H9 (cell line): ENCODE data around the gene IQCK. TPM values are rescaled to one million over a fixed set of nuclear protein-coding genes. Genes with fewer than 3 reads are reported as not detected.
A peak's percentile ranks its signal among the peaks of the same experiment; 100 is the strongest.

Experiments used
- DNase-seq: peaks from one replicate; pipeline ENCODE4 v3.0.0-alpha.2; 2017
- H2AFZ ChIP-seq: one replicate; pipeline ENCODE4 v1.6.1; 2013; ENCODE audit warnings: mild to moderate bottlenecking, low read length, control low read depth, moderate library complexity
- H2AK5ac ChIP-seq: 2 replicates; pipeline ENCODE4 v1.6.1; 2013; ENCODE audit warnings: low read length, control low read depth, mixed read lengths; ENCODE audit not compliant: insufficient read length
- H2BK120ac ChIP-seq: one replicate; pipeline ENCODE4 v1.6.1; 2013; ENCODE audit warnings: low read depth, mild to moderate bottlenecking, low read length, control low read depth, inconsistent platforms; ENCODE audit not compliant: poor library complexity, severe bottlenecking
- H2BK12ac ChIP-seq: 2 replicates; pipeline ENCODE4 v1.6.1; 2013; ENCODE audit warnings: low read length, control low read depth, mixed read lengths, low read depth; ENCODE audit not compliant: insufficient read length
- H2BK15ac ChIP-seq: 2 replicates; pipeline ENCODE4 v1.6.1; 2013; ENCODE audit warnings: low read depth, low read length, control low read depth
- H2BK20ac ChIP-seq: one replicate; pipeline ENCODE4 v1.6.1; 2013; ENCODE audit warnings: low read depth, mild to moderate bottlenecking, low read length, control low read depth, inconsistent platforms; ENCODE audit not compliant: poor library complexity, severe bottlenecking
- H2BK5ac ChIP-seq: 2 replicates; pipeline ENCODE4 v1.6.1; 2013; ENCODE audit warnings: low read length, control low read depth, mixed read lengths; ENCODE audit not compliant: insufficient read length
- H3K14ac ChIP-seq: 2 replicates; pipeline ENCODE4 v1.6.1; 2013; ENCODE audit warnings: low read length, control low read depth; ENCODE audit not compliant: insufficient read depth
- H3K18ac ChIP-seq: 2 replicates; pipeline ENCODE4 v1.6.1; 2013; ENCODE audit warnings: low read depth, mild to moderate bottlenecking, mixed read lengths, low read length, control low read depth; ENCODE audit not compliant: insufficient read length
- H3K23ac ChIP-seq: 2 replicates; pipeline ENCODE4 v1.6.1; 2013; ENCODE audit warnings: low read length, control low read depth, mixed read lengths, low read depth; ENCODE audit not compliant: insufficient read length
- H3K23me2 ChIP-seq: 2 replicates; pipeline ENCODE4 v1.6.1; 2013; ENCODE audit warnings: low read depth, mild to moderate bottlenecking, mixed read lengths, low read length, control low read depth; ENCODE audit not compliant: insufficient read length, poor library complexity, severe bottlenecking
- H3K27ac ChIP-seq: 2 replicates; pipeline ENCODE4 v1.5.1; 2013; ENCODE audit warnings: low read length, control low read depth, mixed read lengths, low read depth; ENCODE audit not compliant: insufficient read length
- H3K27me3 ChIP-seq: 2 replicates; pipeline ENCODE4 v1.6.1; 2013; ENCODE audit warnings: low read length, control low read depth, inconsistent platforms; ENCODE audit not compliant: insufficient read depth
- H3K4ac ChIP-seq: 2 replicates; pipeline ENCODE4 v1.6.1; 2013; ENCODE audit warnings: low read depth, mild to moderate bottlenecking, control low read depth, inconsistent platforms, low read length, moderate library complexity
- H3K4me1 ChIP-seq: 2 replicates; pipeline ENCODE4 v1.6.1; 2013; ENCODE audit warnings: low read length, control low read depth, inconsistent platforms; ENCODE audit not compliant: insufficient read depth
- H3K4me2 ChIP-seq: 2 replicates; pipeline ENCODE4 v1.6.1; 2013; ENCODE audit warnings: low read length, control low read depth, mixed read lengths; ENCODE audit not compliant: insufficient read length, insufficient read depth
- H3K56ac ChIP-seq: 2 replicates; pipeline ENCODE4 v1.6.1; 2013; ENCODE audit warnings: low read depth, mild to moderate bottlenecking, mixed read lengths, low read length, control low read depth; ENCODE audit not compliant: insufficient read length
- H3K79me1 ChIP-seq: 2 replicates; pipeline ENCODE4 v1.6.1; 2013; ENCODE audit warnings: low read depth, mild to moderate bottlenecking, moderate library complexity, low read length, control low read depth, inconsistent platforms; ENCODE audit not compliant: insufficient read depth, poor library complexity, severe bottlenecking
- H3K79me2 ChIP-seq: 2 replicates; pipeline ENCODE4 v1.6.1; 2013; ENCODE audit warnings: low read length, control low read depth, inconsistent platforms; ENCODE audit not compliant: insufficient read depth
- H3K9ac ChIP-seq: 2 replicates; pipeline ENCODE4 v1.6.1; 2013; ENCODE audit warnings: low read length, control low read depth, mixed read lengths; ENCODE audit not compliant: insufficient read length; ENCODE audit errors: extremely low read depth
- H3K9me3 ChIP-seq: one replicate; pipeline ENCODE4 v1.6.1; 2013; ENCODE audit warnings: low read depth, low read length, inconsistent platforms; ENCODE audit not compliant: control insufficient read depth
- H3T11ph ChIP-seq: one replicate; pipeline ENCODE4 v1.6.1; 2013; ENCODE audit warnings: mild to moderate bottlenecking, low read length, control low read depth, inconsistent platforms
- H4K20me1 ChIP-seq: one replicate; pipeline ENCODE4 v1.6.1; 2013; ENCODE audit not compliant: control insufficient read depth, insufficient read length, insufficient read depth
- H4K5ac ChIP-seq: 2 replicates; pipeline ENCODE4 v1.6.1; 2013; ENCODE audit warnings: low read depth, mild to moderate bottlenecking, mixed read lengths, low read length, control low read depth; ENCODE audit not compliant: insufficient read length
- H4K8ac ChIP-seq: replicated peaks from 2 replicates; pipeline ENCODE4 v1.6.1; 2013; ENCODE audit warnings: low read length, control low read depth, mixed read lengths, low read depth; ENCODE audit not compliant: insufficient read length
- H4K91ac ChIP-seq: 2 replicates; pipeline ENCODE4 v1.6.1; 2013; ENCODE audit warnings: low read depth, mild to moderate bottlenecking, moderate library complexity, mixed read lengths, low read length, control low read depth; ENCODE audit not compliant: insufficient read length
- H3K27ac Mint-ChIP-seq, 3 experiments: 2 replicates in 2 of 3; 3 replicates in 1 of 3; pipeline ENCODE4 v1.8.0; 2020 to 2021; ENCODE audit warnings: mixed read lengths in 3 of 3, mild to moderate bottlenecking in 1 of 3, moderate library complexity in 1 of 3
- H3K27me3 Mint-ChIP-seq: 2 replicates; pipeline ENCODE4 v1.8.0; 2021; ENCODE audit warnings: low read depth, mild to moderate bottlenecking, moderate library complexity, mixed read lengths
- H3K36me3 Mint-ChIP-seq, 3 experiments: 2 replicates in 2 of 3; 3 replicates in 1 of 3; pipeline ENCODE4 v1.8.0; 2020 to 2021; ENCODE audit warnings: low read depth in 3 of 3, mixed read lengths in 3 of 3; ENCODE audit not compliant: insufficient read depth in 1 of 3
- H3K4me1 Mint-ChIP-seq, 2 experiments: 2 replicates each; pipeline ENCODE4 v1.8.0; 2020; ENCODE audit warnings: mixed read lengths in 2 of 2
- H3K4me3 Mint-ChIP-seq, 2 experiments: 2 replicates in 1 of 2; 3 replicates in 1 of 2; pipeline ENCODE4 v1.8.0; 2020 to 2021; ENCODE audit warnings: mild to moderate bottlenecking in 2 of 2, mixed read lengths in 2 of 2, moderate library complexity in 1 of 2
- H3K9me3 Mint-ChIP-seq, 2 experiments: 2 replicates in 1 of 2; 3 replicates in 1 of 2; pipeline ENCODE4 v1.8.0; 2020; ENCODE audit warnings: mild to moderate bottlenecking in 2 of 2, mixed read lengths in 2 of 2, moderate library complexity in 1 of 2
- CTCF ChIP-seq: fragments of 200-600 bp; sonication (generic); conservative IDR thresholded peaks from 3 replicates; pipeline ENCODE4 v1.8.0; 2021; ENCODE audit warnings: antibody characterized with exemption, mild to moderate bottlenecking
- WGBS: extraction: QIAGEN DNeasy Blood & Tissue Kit; methylation state at CpG from one replicate; pipeline ENCODE4 v1.1.7; 2013; ENCODE audit warnings: missing lambda C conversion rate, low lambda C conversion rate, mixed read lengths; ENCODE audit not compliant: insufficient read length; ENCODE audit errors: extremely low coverage; 5-methylcytosine and 5-hydroxymethylcytosine counted together
- total RNA-seq: library from RNA; stranded (reverse); gene quantifications from 2 replicates; pipeline ENCODE4 v1.2.1, GENCODE V29; 2021

Gene IQCK
- total RNA-seq, 1 experiment from 2014 or later: 9.0 TPM

DNA sequence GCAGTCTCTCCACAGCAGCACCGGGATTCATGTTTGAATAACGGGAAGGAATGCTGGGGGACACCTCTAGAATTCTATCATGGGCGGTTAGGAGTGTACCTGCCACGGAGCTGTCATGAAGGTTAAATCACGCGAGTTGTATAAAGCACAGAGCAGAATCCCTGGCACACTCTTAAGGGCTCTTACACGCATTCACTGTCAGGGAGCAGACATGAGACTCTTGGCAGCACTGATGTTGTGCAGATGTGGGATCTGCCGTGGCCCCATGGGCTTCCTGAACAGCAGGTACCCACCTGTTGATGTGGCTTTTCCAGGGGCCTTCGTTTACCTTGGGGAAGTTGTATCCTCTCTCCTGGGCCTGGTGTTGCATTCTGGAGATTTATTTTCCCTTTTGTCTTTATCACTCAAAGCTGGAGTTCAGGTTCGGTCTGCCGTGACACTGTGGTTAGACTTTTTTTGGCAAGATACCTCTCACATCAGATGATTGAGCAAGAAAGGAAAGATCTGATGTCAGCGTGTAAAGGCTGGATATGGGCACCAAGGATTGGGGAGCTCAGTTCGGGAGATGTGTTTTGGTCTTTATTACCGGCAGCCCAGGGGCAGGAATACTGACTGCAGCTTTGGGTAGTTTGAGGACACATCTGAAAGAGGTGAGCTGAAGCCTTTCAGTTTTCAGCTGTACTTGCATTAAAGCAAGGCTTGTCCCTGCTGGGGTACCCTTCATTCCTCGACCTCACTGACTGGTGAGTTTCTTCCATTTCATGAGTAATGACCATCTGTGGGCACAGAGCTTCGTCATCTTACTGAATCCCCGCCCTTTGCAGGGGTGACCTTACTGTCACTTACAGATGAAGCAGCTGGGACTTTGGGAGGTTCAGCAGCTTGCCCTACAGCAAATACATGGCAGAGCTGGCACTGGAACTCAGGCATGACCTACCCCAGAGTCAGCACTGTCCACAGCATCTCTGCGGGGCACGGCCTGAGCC is 19.3 kb upstream of the IQCK start:
- Histone ChIP-seq H4K8ac (no peak overlapping the region), H3K4me2 (no peak overlapping the region), H2BK120ac (no peak overlapping the region), H3T11ph (no peak overlapping the region), H3K14ac (no peak overlapping the region), H3K56ac (no peak overlapping the region), H2BK15ac (no peak overlapping the region), H2BK5ac (no peak overlapping the region), H2BK12ac (no peak overlapping the region), H3K27me3 (no peaks in the 10 kb centered on the region), H3K18ac (no peak overlapping the region), H4K5ac (no peak overlapping the region), H3K79me2 (no peaks in the 10 kb centered on the region), H3K79me1 (no peaks in the 10 kb centered on the region), H3K4ac (no peak overlapping the region), H3K9ac (no peak overlapping the region), H3K9me3 (no peaks in the 10 kb centered on the region), H3K4me1 (no peaks in the 10 kb centered on the region), H2AFZ (no peak overlapping the region), H3K23ac (no peak overlapping the region), H2BK20ac (no peak overlapping the region), H4K91ac (no peak overlapping the region), H3K23me2 (no peaks in the 10 kb centered on the region), H3K27ac (no peak overlapping the region), H4K20me1 (no peaks in the 10 kb centered on the region), H2AK5ac (no peak overlapping the region)
- TF ChIP-seq CTCF: no peak
- Mint-ChIP-seq H3K4me1 (no peaks in the 10 kb centered on the region), H3K36me3 (peaks cover 51 to 90% (median 88%) of the 10 kb centered on the region in 3 experiments), H3K27ac (peak overlapping the region in 1 of 3 experiments; percentile 53; a peak in 1 of 7 replicates), H3K27me3 (no peaks in the 10 kb centered on the region), H3K4me3 (no peak overlapping the region; a peak in 1 of 5 replicates), H3K9me3 (peaks cover 0 to 9% of the 10 kb centered on the region in 2 experiments; a peak in 1 of 5 replicates)
- no CpG with 5 or more reads among the region's 19 CpGs for WGBS
- DNase-seq: no peak
